Measurements from ENCODE around the gene SYT10.
"Not testable (repeated sequence)": the region's sequence is repeated elsewhere in the genome, so short reads cannot be mapped to it uniquely, and the experiment has no call there.

The SYT10 gene

GRCh38 chr12:33349791-33350190, 89.8 kb downstream of the SYT10 start:
- no peak for DNase-seq (ENCODE audit: low read depth in 2 of 2)

DNA sequence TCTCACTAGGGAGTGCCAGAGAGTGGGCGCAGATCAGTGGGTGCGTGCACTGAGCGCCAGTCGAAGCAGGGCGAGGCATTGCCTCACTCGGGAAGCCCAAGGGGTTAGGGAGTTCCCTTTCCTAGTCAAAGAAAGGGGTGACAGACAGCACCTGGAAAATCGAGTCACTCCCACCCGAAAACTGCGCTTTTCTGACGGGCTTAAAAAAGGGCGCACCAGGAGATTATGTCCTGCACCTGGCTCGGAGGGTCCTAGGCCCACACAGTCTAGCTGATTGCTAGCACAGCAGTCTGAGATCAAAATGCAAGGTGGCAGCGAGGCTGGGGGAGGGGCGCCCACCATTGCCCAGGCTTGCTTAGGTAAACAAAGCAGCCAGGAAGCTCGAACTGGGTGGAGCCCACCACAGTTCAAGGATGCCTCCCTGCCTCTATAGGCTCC, 107.6 kb downstream of the SYT10 start:
- DNase-seq (ENCODE audit: low read depth in 2 of 2): not testable (repeated sequence)

DNA sequence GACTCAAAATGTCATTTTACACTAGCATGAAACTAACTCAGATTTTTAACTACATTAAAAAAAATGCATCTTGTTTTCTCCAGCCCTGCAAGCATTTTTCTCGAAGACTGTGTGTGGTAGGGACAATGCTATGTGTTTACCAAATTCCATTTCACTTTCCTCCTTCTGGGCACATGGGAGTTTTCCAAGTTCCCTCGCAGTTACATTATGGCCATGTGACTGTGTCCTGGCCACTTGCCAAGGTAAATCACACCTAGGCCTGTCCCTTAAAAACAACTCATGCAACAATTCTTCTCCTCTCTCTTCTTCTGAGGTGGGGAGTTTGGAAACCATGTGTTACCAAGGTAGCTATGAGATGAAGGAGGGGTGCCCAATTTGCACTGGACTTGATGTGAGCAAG, 108.7 kb downstream of the SYT10 start:
- DNase-seq (ENCODE audit: low read depth in 2 of 2): no peak
